ENCODE data around the gene ARHGAP6. TPM values are rescaled to one million over a fixed set of nuclear protein-coding genes. Genes with fewer than 3 reads are reported as not detected.
"Not testable (repeated sequence)": the region's sequence is repeated elsewhere in the genome, so short reads cannot be mapped to it uniquely, and the experiment has no call there.

Gene ARHGAP6
- total and polyA plus RNA-seq, 4 donors: 3.8 to 5.8 (median 4.2) TPM

DNA sequence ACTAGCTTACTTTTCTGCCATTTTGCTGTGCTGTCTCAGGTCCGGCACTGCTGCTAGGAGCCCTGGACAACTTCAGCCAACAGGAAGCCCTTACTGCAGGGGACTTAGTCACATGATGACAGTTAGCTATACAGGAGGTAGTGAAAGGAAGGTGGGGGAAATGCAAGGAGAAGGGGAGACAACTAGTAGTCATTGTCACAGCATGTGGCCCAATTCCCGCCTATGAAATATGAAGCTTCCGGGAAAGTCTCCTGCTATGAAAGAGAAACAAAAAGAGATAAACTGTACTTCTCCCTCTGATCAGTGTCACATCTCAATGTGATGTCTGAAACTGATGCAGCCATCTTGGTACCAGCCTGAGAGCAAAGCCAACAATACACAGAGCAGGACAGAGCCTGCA lies 300.9 kb downstream of the ARHGAP6 start:
- Histone ChIP-seq H3K27me3 (ENCODE audit: control insufficient read depth, insufficient read depth, low read length) (no peaks in the 10 kb centered on the region), H3K4me3 (ENCODE audit: low read depth, low read length) (no peak overlapping the region), H3K9me3 (ENCODE audit: control insufficient read depth, insufficient read depth, low read length) (no peaks in the 10 kb centered on the region), H3K27ac (ENCODE audit: low read depth, low read length) (no peak overlapping the region), H3K4me1 (ENCODE audit: control insufficient read depth, insufficient read depth, low read length) (no peaks in the 10 kb centered on the region), H3K36me3 (ENCODE audit: control insufficient read depth, insufficient read depth, low read length) (no peaks in the 10 kb centered on the region)
- DNase-seq (ENCODE audit: low read depth in 4 of 6, low spot score in 6 of 6): no peak
- WGBS (ENCODE audit: insufficient coverage): 100% methylated on average over 1 of the region's 3 CpGs

DNA sequence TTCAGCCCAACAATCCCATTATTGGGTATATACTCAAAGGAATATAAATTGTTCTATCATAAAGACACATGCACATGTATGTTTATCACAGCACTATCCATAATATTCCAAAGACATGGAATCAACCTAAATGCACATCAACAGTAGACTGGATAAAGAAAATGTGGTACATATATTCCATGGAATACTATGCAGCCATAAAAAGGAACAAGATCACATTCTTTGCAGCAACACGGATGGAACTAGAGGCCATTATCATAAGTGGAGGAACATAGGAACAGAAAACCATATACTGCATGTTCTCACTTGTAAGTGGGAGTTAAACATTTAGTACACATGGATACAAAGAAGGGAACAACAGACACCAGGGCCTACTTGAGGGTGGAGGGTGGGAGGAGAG lies 301.9 kb downstream of the ARHGAP6 start:
- H3K4me1 ChIP-seq (ENCODE audit: control insufficient read depth, insufficient read depth, low read length); H3K27ac ChIP-seq (ENCODE audit: low read depth, low read length): not testable (repeated sequence)
- no CpG with 5 or more reads among the region's 1 CpG for WGBS (ENCODE audit: insufficient coverage)

DNA sequence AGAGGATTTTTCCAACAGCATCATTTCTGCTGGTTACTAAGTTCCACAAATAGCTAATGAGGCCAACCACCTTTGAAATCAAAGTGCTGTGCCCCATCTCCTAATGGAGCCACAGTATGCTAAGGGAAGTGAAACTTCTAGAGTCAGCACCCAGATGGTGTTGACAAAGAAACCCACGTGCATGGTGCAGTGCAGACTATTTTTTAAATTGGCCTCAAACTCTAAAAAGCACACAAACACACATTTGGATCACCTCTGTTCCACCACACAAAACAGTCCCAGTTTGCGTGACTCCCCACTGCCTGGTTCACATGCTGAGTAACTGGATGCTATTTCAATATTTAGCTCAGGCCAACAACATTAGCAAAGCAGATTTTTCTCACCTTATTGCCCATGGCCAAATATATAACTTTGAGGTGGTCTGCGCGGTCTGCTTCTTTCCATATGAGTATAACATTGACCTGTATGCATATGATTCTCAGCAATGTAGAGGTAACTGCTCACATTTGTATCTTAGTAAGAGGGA lies 302.6 kb downstream of the ARHGAP6 start:
- DNase-seq (ENCODE audit: low read depth in 4 of 6, low spot score in 6 of 6): no peak
- H3K36me3 ChIP-seq (ENCODE audit: control insufficient read depth, insufficient read depth, low read length): no peaks in the 10 kb centered on the region
- no peaks in the 10 kb centered on the region for H3K4me1 ChIP-seq (ENCODE audit: control insufficient read depth, insufficient read depth, low read length)
- WGBS (ENCODE audit: insufficient coverage): 64% methylated on average over 4 of the region's 4 CpGs
- no peaks in the 10 kb centered on the region for H3K9me3 ChIP-seq (ENCODE audit: control insufficient read depth, insufficient read depth, low read length)
- H3K27ac ChIP-seq (ENCODE audit: low read depth, low read length): no peak overlapping the region
- no peaks in the 10 kb centered on the region for H3K27me3 ChIP-seq (ENCODE audit: control insufficient read depth, insufficient read depth, low read length)
- H3K4me3 ChIP-seq (ENCODE audit: low read depth, low read length): no peak overlapping the region

More for the DNA sequence above, 301.9 kb downstream of the ARHGAP6 start:
- H3K36me3 ChIP-seq (ENCODE audit: control insufficient read depth, insufficient read depth, low read length); H3K9me3 ChIP-seq (ENCODE audit: control insufficient read depth, insufficient read depth, low read length); H3K4me3 ChIP-seq (ENCODE audit: low read depth, low read length); DNase-seq (ENCODE audit: low read depth in 4 of 6, low spot score in 6 of 6); H3K27me3 ChIP-seq (ENCODE audit: control insufficient read depth, insufficient read depth, low read length): not testable (repeated sequence)

DNA sequence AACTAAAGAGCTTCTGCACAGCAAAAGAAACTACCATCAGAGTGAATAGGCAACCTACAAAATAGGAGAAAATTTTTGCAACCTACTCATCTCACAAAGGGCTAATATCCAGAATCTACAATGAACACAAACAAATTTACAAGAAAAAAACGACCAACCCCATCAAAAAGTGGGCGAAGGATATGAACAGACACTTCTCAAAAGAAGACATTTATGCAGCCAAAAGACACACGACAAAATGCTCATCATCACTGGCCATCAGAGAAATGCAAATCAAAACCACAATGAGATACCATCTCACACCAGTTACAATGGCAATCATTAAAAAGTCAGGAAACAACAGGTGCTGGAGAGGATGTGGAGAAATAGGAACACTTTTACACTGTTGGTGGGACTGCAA lies 304.1 kb downstream of the ARHGAP6 start:
- not testable (repeated sequence) for H3K4me1 ChIP-seq (ENCODE audit: control insufficient read depth, insufficient read depth, low read length); H3K9me3 ChIP-seq (ENCODE audit: control insufficient read depth, insufficient read depth, low read length); H3K27me3 ChIP-seq (ENCODE audit: control insufficient read depth, insufficient read depth, low read length); H3K4me3 ChIP-seq (ENCODE audit: low read depth, low read length); DNase-seq (ENCODE audit: low read depth in 4 of 6, low spot score in 6 of 6); H3K27ac ChIP-seq (ENCODE audit: low read depth, low read length); H3K36me3 ChIP-seq (ENCODE audit: control insufficient read depth, insufficient read depth, low read length)
- WGBS (ENCODE audit: insufficient coverage): no CpG with 5 or more reads among the region's 3 CpGs

DNA sequence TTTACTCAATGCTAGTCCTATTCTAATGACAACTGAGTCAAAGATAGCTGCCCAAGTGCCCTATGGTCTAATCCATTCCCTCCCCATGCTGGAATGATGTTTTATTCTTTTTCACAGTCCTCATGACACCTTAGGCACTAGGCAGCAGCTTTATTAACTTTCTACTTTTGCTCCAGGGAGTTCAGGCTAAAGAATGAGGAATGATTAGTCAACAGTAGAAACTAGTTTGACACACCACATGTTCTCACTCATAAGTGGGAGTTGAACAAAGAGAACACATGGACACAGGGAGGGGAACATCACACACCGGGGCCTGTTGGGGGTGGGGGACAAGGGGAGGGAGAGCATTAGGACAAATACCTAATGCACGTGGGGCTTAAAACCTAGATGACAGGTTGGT lies 309.8 kb downstream of the ARHGAP6 start:
- H3K4me1 ChIP-seq (ENCODE audit: control insufficient read depth, insufficient read depth, low read length); H3K9me3 ChIP-seq (ENCODE audit: control insufficient read depth, insufficient read depth, low read length); H3K27me3 ChIP-seq (ENCODE audit: control insufficient read depth, insufficient read depth, low read length); H3K27ac ChIP-seq (ENCODE audit: low read depth, low read length); H3K36me3 ChIP-seq (ENCODE audit: control insufficient read depth, insufficient read depth, low read length); H3K4me3 ChIP-seq (ENCODE audit: low read depth, low read length); DNase-seq (ENCODE audit: low read depth in 4 of 6, low spot score in 6 of 6): not testable (repeated sequence)
- no CpG with 5 or more reads among the region's 2 CpGs for WGBS (ENCODE audit: insufficient coverage)

DNA sequence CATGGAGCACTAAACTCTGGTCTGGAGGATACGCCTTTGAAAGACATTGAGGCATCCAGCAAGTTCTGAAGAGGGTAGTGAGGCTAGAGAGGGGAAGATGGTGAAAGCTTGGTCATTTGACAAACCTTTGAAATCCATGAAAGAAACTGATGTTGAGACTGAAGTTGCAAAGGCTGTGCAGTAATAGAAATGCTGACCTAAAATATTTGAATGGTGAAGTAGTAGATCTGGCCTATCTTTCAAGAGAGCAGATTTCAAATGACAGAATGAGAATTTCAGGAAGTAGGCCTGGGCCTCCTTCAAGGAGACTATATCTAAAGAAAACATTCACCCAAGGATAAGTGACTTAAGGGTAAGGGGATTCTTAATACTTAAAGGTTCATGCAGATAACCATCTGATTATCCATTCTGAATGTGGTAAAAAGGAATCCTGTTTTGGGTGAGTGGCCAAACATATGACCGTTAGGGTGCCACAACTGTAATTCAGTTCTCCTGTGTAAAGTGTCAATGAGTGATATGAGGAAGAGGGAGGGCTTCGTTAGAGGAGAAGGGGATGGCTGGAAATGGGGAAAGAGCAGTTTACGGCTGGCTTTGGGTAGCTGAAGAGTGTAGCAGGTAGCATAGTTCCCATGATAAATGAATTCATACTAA lies 310.3 kb downstream of the ARHGAP6 start:
- Histone ChIP-seq H3K9me3 (ENCODE audit: control insufficient read depth, insufficient read depth, low read length) (no peaks in the 10 kb centered on the region), H3K4me1 (ENCODE audit: control insufficient read depth, insufficient read depth, low read length) (no peaks in the 10 kb centered on the region), H3K27ac (ENCODE audit: low read depth, low read length) (no peak overlapping the region), H3K4me3 (ENCODE audit: low read depth, low read length) (no peak overlapping the region), H3K27me3 (ENCODE audit: control insufficient read depth, insufficient read depth, low read length) (peaks cover 3% of the 10 kb centered on the region), H3K36me3 (ENCODE audit: control insufficient read depth, insufficient read depth, low read length) (no peaks in the 10 kb centered on the region)
- no peak for DNase-seq (ENCODE audit: low read depth in 4 of 6, low spot score in 6 of 6)
- 67% methylated on average over 1 of the region's 4 CpGs for WGBS (ENCODE audit: insufficient coverage)

DNA sequence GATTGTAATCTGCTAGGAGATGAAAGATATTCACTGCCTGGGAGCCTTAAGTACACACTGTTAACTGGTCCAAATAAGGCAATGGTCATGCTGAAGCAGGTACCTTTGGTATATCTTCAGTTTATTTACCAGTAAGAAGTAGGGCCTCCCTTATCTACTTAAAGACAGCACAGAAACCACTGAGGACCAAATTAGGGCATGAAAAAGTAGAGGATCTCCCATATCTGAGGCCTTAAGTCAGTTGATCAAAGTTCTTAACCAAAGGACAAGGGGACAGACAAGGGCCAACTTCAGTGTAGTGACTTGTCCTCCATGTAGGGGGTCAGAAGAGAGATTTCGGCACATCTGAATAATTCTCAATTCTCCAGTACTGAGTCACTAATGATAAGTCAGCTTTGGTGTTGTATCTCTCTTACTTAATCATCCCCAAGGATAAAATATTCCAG lies 313.4 kb downstream of the ARHGAP6 start:
- no CpG with 5 or more reads among the region's 1 CpG for WGBS (ENCODE audit: insufficient coverage)
- Histone ChIP-seq H3K9me3 (ENCODE audit: control insufficient read depth, insufficient read depth, low read length) (no peaks in the 10 kb centered on the region), H3K4me3 (ENCODE audit: low read depth, low read length) (no peak overlapping the region), H3K27me3 (ENCODE audit: control insufficient read depth, insufficient read depth, low read length) (peaks cover 5% of the 10 kb centered on the region), H3K36me3 (ENCODE audit: control insufficient read depth, insufficient read depth, low read length) (no peaks in the 10 kb centered on the region), H3K27ac (ENCODE audit: low read depth, low read length) (no peak overlapping the region), H3K4me1 (ENCODE audit: control insufficient read depth, insufficient read depth, low read length) (no peaks in the 10 kb centered on the region)
- no peak for DNase-seq (ENCODE audit: low read depth in 4 of 6, low spot score in 6 of 6)

DNA sequence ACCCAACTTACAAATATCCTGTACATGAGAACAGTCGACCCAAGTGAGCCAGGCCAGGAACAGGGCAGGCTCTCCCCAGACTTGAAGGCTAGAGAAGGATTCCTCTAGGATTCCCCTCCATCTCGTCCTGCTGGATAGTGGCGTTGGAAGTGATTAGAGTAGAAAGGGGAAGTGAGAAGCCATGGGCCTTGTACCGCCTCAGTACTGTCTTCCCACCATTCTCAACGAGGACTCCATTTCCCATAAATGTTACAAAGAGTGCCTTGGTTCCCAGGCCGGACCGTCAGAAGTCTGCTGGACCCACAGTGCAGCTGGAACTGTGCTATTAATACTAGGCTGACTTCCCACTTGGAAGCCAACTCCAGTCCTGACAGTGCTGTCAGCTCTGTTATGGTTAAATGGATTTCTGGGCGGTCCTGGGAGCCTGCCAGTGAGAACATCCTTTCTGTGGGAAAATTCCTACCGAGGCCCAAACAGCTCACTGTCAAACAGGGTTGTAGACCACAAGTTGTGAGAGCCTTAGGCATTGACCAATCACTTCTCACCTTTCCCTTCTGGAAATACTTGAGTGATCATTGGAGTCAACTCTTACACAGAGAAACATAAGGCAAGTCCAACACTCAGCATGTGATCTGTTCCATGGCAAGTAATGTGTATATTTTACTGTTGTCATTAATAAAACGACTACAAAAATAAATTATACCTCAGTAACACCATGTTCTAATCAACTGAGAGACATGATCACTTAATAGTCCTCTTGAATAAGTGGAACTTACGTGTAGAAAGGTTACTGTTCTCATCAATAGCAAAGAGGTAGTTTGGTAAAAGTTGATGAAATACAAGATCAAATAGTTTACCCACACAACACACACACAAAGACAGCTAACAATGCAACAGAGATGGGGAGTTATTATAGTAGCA lies 314.1 kb downstream of the ARHGAP6 start:
- DNase-seq (ENCODE audit: low read depth in 4 of 6, low spot score in 6 of 6): peak in 1 of 6 donors; percentile 28
- H3K4me1 ChIP-seq (ENCODE audit: control insufficient read depth, insufficient read depth, low read length): no peaks in the 10 kb centered on the region
- no peaks in the 10 kb centered on the region for H3K36me3 ChIP-seq (ENCODE audit: control insufficient read depth, insufficient read depth, low read length)
- no peak overlapping the region for H3K27ac ChIP-seq (ENCODE audit: low read depth, low read length)
- no peak overlapping the region for H3K4me3 ChIP-seq (ENCODE audit: low read depth, low read length)
- no peaks in the 10 kb centered on the region for H3K9me3 ChIP-seq (ENCODE audit: control insufficient read depth, insufficient read depth, low read length)
- 53% methylated on average over 3 of the region's 11 CpGs for WGBS (ENCODE audit: insufficient coverage)
- peaks cover 5% of the 10 kb centered on the region for H3K27me3 ChIP-seq (ENCODE audit: control insufficient read depth, insufficient read depth, low read length)

DNA sequence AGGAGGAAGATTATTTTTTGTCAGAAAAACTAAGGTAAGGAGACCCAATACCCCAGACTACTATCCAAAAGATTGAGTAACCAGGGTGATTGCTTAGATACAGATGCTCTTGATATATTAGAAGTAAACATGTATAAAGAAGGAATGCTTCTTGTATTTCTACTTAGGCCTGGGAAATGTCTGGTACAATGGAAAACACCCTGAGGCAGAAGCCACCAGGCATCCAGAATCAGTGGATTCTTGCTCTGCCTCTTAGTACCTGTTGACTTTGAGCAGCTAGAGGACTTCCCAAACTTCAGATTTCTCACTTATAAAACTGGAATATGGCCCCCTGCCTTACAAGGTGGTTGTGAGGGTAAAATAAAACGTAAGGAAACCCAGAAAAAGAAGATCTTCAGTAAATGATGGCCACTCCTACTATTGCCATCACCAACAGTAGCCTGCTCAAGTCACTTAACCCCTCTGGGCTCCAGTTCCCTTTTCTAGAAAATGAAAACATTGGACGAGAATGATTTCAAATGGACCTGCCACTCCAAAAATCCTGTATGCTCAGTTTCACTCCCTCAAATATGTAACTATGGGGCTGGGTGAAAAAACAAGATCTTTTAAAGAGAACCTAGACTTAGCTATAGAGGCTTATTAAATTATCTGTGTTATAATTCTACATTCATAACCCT lies 315.9 kb downstream of the ARHGAP6 start:
- no peak for DNase-seq (ENCODE audit: low read depth in 4 of 6, low spot score in 6 of 6)
- no peaks in the 10 kb centered on the region for H3K9me3 ChIP-seq (ENCODE audit: control insufficient read depth, insufficient read depth, low read length)
- no peaks in the 10 kb centered on the region for H3K36me3 ChIP-seq (ENCODE audit: control insufficient read depth, insufficient read depth, low read length)
- H3K27ac ChIP-seq (ENCODE audit: low read depth, low read length): no peak overlapping the region
- peaks cover 5% of the 10 kb centered on the region for H3K27me3 ChIP-seq (ENCODE audit: control insufficient read depth, insufficient read depth, low read length)
- H3K4me3 ChIP-seq (ENCODE audit: low read depth, low read length): no peak overlapping the region
- no CpG with 5 or more reads among the region's 2 CpGs for WGBS (ENCODE audit: insufficient coverage)
- H3K4me1 ChIP-seq (ENCODE audit: control insufficient read depth, insufficient read depth, low read length): no peaks in the 10 kb centered on the region

Measured in spinal cord (tissue), 10 donors.